ENCODE measurements around the gene SLC25A21.

DNA sequence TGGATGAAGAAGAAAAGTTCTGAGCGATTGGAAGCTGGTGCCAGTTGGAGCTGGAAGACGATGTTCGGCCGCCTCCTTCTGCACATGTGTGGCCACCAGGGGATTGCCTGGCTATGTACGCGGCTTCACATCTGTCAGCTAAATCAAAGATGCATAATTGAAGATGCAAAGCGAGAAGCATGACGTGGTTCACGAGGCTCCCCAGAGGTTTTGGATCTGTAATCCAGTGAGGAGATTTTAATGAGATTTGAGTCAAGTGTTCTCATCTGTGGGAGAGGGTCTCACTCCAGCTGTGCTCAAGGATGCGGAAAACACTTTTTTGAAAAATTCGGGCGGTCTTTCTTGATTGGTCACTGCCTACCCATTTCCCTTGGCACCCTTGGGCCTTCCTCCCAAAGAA is 416.2 kb downstream of the SLC25A21 start:
- TF ChIP-seq EZH2 (IDR thresholded peaks at IDR 0.05; ENCODE audit: low read depth, unreplicated experiment) = no peak
- TF ChIP-seq, protein P1, sequence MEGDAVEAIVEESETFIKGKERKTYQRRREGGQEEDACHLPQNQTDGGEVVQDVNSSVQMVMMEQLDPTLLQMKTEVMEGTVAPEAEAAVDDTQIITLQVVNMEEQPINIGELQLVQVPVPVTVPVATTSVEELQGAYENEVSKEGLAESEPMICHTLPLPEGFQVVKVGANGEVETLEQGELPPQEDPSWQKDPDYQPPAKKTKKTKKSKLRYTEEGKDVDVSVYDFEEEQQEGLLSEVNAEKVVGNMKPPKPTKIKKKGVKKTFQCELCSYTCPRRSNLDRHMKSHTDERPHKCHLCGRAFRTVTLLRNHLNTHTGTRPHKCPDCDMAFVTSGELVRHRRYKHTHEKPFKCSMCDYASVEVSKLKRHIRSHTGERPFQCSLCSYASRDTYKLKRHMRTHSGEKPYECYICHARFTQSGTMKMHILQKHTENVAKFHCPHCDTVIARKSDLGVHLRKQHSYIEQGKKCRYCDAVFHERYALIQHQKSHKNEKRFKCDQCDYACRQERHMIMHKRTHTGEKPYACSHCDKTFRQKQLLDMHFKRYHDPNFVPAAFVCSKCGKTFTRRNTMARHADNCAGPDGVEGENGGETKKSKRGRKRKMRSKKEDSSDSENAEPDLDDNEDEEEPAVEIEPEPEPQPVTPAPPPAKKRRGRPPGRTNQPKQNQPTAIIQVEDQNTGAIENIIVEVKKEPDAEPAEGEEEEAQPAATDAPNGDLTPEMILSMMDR (conservative IDR thresholded peaks at IDR 0.05; ENCODE audit: low read depth in 2 of 2) = no peak
- no peak for TF ChIP-seq POLR2AphosphoS5 (IDR thresholded peaks at IDR 0.05; ENCODE audit: low read depth)
- no peak for TF ChIP-seq STAT1 (IDR thresholded peaks at IDR 0.05; ENCODE audit: unreplicated experiment)
- TF ChIP-seq NANOG (IDR thresholded peaks at IDR 0.05; ENCODE audit: borderline replicate concordance) = no peak
- TF ChIP-seq EZH2phosphoT487 (IDR thresholded peaks at IDR 0.05; ENCODE audit: unreplicated experiment) = no peak
- TF ChIP-seq, protein P2, sequence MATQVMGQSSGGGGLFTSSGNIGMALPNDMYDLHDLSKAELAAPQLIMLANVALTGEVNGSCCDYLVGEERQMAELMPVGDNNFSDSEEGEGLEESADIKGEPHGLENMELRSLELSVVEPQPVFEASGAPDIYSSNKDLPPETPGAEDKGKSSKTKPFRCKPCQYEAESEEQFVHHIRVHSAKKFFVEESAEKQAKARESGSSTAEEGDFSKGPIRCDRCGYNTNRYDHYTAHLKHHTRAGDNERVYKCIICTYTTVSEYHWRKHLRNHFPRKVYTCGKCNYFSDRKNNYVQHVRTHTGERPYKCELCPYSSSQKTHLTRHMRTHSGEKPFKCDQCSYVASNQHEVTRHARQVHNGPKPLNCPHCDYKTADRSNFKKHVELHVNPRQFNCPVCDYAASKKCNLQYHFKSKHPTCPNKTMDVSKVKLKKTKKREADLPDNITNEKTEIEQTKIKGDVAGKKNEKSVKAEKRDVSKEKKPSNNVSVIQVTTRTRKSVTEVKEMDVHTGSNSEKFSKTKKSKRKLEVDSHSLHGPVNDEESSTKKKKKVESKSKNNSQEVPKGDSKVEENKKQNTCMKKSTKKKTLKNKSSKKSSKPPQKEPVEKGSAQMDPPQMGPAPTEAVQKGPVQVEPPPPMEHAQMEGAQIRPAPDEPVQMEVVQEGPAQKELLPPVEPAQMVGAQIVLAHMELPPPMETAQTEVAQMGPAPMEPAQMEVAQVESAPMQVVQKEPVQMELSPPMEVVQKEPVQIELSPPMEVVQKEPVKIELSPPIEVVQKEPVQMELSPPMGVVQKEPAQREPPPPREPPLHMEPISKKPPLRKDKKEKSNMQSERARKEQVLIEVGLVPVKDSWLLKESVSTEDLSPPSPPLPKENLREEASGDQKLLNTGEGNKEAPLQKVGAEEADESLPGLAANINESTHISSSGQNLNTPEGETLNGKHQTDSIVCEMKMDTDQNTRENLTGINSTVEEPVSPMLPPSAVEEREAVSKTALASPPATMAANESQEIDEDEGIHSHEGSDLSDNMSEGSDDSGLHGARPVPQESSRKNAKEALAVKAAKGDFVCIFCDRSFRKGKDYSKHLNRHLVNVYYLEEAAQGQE (IDR thresholded peaks at IDR 0.05; ENCODE audit: unreplicated experiment) = no peak
- TF ChIP-seq JUNB (IDR thresholded peaks at IDR 0.05; ENCODE audit: unreplicated experiment) = no peak
- TF ChIP-seq ZNF331 (CRISPR knock-in tag; IDR thresholded peaks at IDR 0.05; ENCODE audit: low read depth) = no peak
- TF ChIP-seq, protein P3, sequence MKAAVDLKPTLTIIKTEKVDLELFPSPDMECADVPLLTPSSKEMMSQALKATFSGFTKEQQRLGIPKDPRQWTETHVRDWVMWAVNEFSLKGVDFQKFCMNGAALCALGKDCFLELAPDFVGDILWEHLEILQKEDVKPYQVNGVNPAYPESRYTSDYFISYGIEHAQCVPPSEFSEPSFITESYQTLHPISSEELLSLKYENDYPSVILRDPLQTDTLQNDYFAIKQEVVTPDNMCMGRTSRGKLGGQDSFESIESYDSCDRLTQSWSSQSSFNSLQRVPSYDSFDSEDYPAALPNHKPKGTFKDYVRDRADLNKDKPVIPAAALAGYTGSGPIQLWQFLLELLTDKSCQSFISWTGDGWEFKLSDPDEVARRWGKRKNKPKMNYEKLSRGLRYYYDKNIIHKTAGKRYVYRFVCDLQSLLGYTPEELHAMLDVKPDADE (IDR thresholded peaks at IDR 0.05) = no peak
- TF ChIP-seq ZNF114 (CRISPR knock-in tag; IDR thresholded peaks at IDR 0.05) = no peak
- no peak for TF ChIP-seq CREB1 (CRISPR knock-in tag; IDR thresholded peaks at IDR 0.05; ENCODE audit: low read depth)
- TF ChIP-seq, protein P4, sequence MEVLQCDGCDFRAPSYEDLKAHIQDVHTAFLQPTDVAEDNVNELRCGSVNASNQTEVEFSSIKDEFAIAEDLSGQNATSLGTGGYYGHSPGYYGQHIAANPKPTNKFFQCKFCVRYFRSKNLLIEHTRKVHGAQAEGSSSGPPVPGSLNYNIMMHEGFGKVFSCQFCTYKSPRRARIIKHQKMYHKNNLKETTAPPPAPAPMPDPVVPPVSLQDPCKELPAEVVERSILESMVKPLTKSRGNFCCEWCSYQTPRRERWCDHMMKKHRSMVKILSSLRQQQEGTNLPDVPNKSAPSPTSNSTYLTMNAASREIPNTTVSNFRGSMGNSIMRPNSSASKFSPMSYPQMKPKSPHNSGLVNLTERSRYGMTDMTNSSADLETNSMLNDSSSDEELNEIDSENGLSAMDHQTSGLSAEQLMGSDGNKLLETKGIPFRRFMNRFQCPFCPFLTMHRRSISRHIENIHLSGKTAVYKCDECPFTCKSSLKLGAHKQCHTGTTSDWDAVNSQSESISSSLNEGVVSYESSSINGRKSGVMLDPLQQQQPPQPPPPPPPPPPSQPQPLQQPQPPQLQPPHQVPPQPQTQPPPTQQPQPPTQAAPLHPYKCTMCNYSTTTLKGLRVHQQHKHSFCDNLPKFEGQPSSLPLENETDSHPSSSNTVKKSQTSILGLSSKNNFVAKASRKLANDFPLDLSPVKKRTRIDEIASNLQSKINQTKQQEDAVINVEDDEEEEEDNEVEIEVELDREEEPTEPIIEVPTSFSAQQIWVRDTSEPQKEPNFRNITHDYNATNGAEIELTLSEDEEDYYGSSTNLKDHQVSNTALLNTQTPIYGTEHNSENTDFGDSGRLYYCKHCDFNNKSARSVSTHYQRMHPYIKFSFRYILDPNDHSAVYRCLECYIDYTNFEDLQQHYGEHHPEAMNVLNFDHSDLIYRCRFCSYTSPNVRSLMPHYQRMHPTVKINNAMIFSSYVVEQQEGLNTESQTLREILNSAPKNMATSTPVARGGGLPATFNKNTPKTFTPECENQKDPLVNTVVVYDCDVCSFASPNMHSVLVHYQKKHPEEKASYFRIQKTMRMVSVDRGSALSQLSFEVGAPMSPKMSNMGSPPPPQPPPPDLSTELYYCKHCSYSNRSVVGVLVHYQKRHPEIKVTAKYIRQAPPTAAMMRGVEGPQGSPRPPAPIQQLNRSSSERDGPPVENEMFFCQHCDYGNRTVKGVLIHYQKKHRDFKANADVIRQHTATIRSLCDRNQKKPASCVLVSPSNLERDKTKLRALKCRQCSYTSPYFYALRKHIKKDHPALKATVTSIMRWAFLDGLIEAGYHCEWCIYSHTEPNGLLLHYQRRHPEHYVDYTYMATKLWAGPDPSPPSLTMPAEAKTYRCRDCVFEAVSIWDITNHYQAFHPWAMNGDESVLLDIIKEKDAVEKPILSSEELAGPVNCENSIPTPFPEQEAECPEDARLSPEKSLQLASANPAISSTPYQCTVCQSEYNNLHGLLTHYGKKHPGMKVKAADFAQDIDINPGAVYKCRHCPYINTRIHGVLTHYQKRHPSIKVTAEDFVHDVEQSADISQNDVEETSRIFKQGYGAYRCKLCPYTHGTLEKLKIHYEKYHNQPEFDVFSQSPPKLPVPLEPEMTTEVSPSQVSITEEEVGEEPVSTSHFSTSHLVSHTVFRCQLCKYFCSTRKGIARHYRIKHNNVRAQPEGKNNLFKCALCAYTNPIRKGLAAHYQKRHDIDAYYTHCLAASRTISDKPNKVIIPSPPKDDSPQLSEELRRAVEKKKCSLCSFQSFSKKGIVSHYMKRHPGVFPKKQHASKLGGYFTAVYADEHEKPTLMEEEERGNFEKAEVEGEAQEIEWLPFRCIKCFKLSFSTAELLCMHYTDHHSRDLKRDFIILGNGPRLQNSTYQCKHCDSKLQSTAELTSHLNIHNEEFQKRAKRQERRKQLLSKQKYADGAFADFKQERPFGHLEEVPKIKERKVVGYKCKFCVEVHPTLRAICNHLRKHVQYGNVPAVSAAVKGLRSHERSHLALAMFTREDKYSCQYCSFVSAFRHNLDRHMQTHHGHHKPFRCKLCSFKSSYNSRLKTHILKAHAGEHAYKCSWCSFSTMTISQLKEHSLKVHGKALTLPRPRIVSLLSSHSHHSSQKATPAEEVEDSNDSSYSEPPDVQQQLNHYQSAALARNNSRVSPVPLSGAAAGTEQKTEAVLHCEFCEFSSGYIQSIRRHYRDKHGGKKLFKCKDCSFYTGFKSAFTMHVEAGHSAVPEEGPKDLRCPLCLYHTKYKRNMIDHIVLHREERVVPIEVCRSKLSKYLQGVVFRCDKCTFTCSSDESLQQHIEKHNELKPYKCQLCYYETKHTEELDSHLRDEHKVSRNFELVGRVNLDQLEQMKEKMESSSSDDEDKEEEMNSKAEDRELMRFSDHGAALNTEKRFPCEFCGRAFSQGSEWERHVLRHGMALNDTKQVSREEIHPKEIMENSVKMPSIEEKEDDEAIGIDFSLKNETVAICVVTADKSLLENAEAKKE (CRISPR knock-in tag; IDR thresholded peaks at IDR 0.05) = no peak

Data from GM23338 (cell line).